Activated gamma-delta T cell (primary cell): Measurements from ENCODE around the gene USP17L28.
A peak's percentile ranks its signal among the peaks of the same experiment; 100 is the strongest.
"Not testable (repeated sequence)": the region's sequence is repeated elsewhere in the genome, so short reads cannot be mapped to it uniquely, and the experiment has no call there.

ENCODE experiments used
- DNase-seq: peaks from one replicate; lab custom pipeline; 2025; lab: John Stamatoyannopoulos, UW
- total RNA-seq, 2 donors: gene quantifications; one replicate each; lab custom pipeline; 2026; lab: John Stamatoyannopoulos, UW

USP17L28 gene, protein sequence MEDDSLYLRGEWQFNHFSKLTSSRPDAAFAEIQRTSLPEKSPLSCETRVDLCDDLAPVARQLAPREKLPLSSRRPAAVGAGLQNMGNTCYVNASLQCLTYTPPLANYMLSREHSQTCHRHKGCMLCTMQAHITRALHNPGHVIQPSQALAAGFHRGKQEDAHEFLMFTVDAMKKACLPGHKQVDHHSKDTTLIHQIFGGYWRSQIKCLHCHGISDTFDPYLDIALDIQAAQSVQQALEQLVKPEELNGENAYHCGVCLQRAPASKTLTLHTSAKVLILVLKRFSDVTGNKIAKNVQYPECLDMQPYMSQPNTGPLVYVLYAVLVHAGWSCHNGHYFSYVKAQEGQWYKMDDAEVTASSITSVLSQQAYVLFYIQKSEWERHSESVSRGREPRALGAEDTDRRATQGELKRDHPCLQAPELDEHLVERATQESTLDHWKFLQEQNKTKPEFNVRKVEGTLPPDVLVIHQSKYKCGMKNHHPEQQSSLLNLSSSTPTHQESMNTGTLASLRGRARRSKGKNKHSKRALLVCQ
- 0 reads per million in 2 donors for total RNA-seq

DNA sequence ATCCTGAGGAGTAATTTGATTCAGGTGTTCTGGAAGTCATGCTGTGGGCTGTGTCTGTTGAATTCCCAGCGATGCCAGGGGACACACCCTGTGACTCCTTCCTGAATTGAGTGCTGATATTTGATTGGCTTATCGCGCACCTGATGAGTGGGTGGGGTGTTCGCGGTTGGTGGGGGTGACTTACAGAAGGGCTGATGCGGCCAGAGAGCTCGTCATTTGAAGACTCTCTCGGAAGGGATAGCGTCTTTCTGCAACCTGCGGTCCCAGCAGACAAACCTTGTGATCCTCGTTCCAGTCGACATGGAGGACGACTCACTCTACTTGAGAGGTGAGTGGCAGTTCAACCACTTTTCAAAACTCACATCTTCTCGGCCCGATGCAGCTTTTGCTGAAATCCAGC, at the start of gene USP17L28:
TSS of gene USP17L28 (plus strand) at position 301 of the 400 bp plus-strand sequence. CDS start at position 301, 0 bp downstream.
- not testable (repeated sequence) for DNase-seq

DNA sequence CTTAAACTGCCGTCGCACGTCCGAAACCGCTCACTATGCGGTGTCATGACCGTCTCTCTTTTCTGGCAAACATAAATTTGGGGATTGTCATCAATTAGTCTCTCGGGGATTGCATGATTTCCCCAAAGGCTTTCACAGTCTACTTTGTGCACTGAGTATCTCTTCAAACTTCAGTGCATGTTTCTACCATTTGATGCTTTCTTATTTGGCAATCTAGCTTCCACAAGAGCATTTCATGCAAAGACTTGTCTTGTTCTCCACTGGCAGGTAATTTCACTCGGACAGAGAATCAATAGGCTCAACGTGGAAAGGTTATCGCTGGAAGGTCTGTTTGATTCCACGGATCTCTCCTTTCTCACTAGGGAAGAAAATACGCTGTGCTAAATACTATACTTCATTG, 24.5 kb upstream of the USP17L28 start:
- DNase-seq, result not testable (repeated sequence)

DNA sequence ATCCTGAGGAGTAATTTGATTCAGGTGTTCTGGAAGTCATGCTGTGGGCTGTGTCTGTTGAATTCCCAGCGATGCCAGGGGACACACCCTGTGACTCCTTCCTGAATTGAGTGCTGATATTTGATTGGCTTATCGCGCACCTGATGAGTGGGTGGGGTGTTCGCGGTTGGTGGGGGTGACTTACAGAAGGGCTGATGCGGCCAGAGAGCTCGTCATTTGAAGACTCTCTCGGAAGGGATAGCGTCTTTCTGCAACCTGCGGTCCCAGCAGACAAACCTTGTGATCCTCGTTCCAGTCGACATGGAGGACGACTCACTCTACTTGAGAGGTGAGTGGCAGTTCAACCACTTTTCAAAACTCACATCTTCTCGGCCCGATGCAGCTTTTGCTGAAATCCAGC, 23.8 kb upstream of the USP17L28 start, which contains the start of gene USP17L24:
TSS of gene USP17L24 (plus strand) at position 301 of the 400 bp plus-strand sequence. CDS start at position 301, 0 bp downstream.
- not testable (repeated sequence) for DNase-seq

DNA sequence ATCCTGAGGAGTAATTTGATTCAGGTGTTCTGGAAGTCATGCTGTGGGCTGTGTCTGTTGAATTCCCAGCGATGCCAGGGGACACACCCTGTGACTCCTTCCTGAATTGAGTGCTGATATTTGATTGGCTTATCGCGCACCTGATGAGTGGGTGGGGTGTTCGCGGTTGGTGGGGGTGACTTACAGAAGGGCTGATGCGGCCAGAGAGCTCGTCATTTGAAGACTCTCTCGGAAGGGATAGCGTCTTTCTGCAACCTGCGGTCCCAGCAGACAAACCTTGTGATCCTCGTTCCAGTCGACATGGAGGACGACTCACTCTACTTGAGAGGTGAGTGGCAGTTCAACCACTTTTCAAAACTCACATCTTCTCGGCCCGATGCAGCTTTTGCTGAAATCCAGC, 19.1 kb upstream of the USP17L28 start, which contains the start of gene USP17L25:
TSS of gene USP17L25 (plus strand) at position 301 of the 400 bp plus-strand sequence. CDS start at position 301, 0 bp downstream.
- not testable (repeated sequence) for DNase-seq

DNA sequence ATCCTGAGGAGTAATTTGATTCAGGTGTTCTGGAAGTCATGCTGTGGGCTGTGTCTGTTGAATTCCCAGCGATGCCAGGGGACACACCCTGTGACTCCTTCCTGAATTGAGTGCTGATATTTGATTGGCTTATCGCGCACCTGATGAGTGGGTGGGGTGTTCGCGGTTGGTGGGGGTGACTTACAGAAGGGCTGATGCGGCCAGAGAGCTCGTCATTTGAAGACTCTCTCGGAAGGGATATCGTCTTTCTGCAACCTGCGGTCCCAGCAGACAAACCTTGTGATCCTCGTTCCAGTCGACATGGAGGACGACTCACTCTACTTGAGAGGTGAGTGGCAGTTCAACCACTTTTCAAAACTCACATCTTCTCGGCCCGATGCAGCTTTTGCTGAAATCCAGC, 14.3 kb upstream of the USP17L28 start, which contains the start of gene USP17L26:
TSS of gene USP17L26 (plus strand) at position 301 of the 400 bp plus-strand sequence. CDS start at position 301, 0 bp downstream.
- DNase-seq, result not testable (repeated sequence)

DNA sequence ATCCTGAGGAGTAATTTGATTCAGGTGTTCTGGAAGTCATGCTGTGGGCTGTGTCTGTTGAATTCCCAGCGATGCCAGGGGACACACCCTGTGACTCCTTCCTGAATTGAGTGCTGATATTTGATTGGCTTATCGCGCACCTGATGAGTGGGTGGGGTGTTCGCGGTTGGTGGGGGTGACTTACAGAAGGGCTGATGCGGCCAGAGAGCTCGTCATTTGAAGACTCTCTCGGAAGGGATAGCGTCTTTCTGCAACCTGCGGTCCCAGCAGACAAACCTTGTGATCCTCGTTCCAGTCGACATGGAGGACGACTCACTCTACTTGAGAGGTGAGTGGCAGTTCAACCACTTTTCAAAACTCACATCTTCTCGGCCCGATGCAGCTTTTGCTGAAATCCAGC, 9.6 kb upstream of the USP17L28 start, which contains the start of gene USP17L5:
TSS of gene USP17L5 (plus strand) at position 301 of the 400 bp plus-strand sequence. CDS start at position 301, 0 bp downstream.
- DNase-seq, result not testable (repeated sequence)

DNA sequence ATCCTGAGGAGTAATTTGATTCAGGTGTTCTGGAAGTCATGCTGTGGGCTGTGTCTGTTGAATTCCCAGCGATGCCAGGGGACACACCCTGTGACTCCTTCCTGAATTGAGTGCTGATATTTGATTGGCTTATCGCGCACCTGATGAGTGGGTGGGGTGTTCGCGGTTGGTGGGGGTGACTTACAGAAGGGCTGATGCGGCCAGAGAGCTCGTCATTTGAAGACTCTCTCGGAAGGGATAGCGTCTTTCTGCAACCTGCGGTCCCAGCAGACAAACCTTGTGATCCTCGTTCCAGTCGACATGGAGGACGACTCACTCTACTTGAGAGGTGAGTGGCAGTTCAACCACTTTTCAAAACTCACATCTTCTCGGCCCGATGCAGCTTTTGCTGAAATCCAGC, 4.8 kb upstream of the USP17L28 start, which contains the start of gene USP17L27:
TSS of gene USP17L27 (plus strand) at position 301 of the 400 bp plus-strand sequence. CDS start at position 301, 0 bp downstream.
- not testable (repeated sequence) for DNase-seq

DNA sequence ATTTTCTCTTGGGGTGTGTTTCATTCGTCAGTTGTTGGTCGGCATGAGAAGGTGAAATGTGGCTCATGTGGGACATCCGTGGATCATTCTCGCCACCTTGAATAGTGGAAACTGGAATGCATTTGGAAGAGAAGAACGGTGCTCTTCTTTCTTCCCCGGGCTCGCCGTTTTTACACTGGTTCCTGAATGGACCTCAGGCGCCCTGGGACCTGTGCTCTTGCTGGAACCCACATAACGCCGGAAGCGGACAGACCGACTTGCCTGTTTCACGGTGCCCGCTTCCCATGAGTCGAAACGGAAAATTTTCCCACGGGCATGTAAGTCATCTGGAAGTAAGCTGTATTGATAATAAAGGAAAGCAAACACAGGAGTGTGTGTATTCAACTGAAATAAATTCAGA, 2.2 kb downstream of the USP17L28 start:
- not testable (repeated sequence) for DNase-seq

DNA sequence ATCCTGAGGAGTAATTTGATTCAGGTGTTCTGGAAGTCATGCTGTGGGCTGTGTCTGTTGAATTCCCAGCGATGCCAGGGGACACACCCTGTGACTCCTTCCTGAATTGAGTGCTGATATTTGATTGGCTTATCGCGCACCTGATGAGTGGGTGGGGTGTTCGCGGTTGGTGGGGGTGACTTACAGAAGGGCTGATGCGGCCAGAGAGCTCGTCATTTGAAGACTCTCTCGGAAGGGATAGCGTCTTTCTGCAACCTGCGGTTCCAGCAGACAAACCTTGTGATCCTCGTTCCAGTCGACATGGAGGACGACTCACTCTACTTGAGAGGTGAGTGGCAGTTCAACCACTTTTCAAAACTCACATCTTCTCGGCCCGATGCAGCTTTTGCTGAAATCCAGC, 4.6 kb downstream of the USP17L28 start, which contains the start of gene USP17L29:
TSS of gene USP17L29 (plus strand) at position 301 of the 400 bp plus-strand sequence. CDS start at position 301, 0 bp downstream.
- not testable (repeated sequence) for DNase-seq

DNA sequence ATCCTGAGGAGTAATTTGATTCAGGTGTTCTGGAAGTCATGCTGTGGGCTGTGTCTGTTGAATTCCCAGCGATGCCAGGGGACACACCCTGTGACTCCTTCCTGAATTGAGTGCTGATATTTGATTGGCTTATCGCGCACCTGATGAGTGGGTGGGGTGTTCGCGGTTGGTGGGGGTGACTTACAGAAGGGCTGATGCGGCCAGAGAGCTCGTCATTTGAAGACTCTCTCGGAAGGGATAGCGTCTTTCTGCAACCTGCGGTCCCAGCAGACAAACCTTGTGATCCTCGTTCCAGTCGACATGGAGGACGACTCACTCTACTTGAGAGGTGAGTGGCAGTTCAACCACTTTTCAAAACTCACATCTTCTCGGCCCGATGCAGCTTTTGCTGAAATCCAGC, 14.1 kb downstream of the USP17L28 start, which contains the start of gene USP17L30:
TSS of gene USP17L30 (plus strand) at position 301 of the 400 bp plus-strand sequence. CDS start at position 301, 0 bp downstream.
- not testable (repeated sequence) for DNase-seq

DNA sequence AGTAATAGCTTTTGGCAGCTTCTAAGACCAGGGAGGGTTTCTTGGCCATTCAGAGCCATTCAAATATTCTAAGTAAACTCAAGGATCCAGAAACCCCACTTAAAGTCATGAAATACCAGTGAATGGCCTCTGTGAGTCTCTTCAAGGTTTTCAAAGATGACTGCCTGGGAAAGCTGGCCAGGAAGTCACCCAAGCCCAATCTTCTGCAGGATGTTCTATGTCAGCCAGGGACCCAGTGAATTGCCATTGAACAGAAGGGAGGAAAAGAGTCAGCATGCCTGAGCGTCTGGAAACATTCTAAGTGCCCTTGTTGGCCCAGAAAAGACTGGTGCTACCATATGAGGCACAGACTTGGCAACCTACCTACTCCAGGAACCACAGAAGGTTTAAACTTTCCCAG, 31.2 kb downstream of the USP17L28 start:
- not testable (repeated sequence) for DNase-seq

DNA sequence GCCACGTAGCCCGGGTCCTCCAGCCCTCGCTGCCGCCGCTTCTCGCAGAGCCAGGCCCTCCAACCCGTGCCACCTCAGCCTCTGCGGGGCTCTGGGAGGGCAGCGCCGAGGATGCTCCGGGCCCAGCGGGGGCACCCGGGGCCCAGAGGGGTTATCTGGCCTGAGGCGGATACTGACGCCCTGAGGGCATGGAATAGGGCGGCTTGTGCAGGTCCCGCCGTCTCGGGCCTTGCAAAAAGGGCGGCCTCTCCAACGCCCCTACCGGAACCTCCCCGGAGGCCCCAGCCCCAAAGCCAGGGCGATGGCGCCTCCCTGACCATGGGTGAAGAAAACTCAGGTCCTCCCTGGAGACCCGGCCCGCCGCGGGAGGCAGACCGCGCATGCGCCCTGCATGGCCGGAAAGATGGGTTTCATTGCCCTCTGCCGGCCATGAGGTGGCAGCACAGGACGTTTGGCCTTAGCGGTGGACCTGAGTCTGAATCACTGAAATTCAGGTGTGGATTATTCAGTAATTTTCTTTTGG, 32.4 kb downstream of the USP17L28 start:
- DNase-seq, result peak; percentile 20

DNA sequence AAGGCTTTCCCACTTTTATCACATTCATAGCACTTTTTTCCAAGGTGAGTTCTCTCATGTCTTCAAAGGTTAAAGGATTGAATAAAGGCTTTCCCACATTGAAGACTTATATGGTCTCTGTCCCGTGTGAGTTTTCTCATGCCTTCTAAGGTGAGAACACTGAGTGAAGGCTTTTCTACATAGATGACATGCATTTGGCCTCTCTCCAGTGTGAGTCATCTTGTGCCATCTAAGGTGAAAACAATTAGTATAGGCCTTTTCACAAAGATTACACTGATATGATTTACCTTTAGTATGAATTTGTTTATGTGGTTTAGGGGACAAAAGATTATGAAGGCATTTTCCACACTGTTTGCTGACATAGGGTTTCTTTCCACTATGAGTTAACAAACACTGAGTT, 35.4 kb downstream of the USP17L28 start:
- no peak for DNase-seq

DNA sequence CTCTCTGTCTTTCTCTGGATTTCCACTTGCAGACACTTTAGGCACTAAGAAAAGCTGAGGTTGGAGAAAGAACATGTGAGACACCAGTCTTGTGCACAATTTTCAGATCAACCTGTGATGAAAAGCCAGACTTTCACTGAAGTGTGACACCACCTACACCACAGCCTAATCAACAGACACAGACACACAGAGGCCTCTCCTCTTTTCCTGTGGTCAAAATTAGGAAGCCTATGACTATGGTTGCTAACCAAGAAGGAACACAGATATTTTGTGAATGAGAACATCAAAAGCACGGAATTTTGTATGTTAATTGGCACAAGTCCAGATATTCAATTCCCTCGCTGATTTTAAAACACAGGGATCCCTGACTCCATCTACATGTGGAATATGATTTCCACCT, 40.3 kb downstream of the USP17L28 start:
- not testable (repeated sequence) for DNase-seq
